Activated naive CD4-positive, alpha-beta T cell treated with anti-CD3 and anti-CD28 coated beads, Interleukin-2, amount 50 U/mL, for 16 hours (primary cell): Measurements from ENCODE around the gene PTOV1.

ENCODE experiments used
- DNase-seq: peaks from one replicate; pipeline ENCODE4 v3.0.0-alpha.2; 2020

Gene PTOV1

GRCh38 chr19:49845414-49845813, 5.5 kb upstream of the PTOV1 start:
- no peak for DNase-seq

- no peak for DNase-seq
These were observed 4.6 kb upstream of the PTOV1 start for GRCh38 chr19:49846408-49846807.

- no peak for DNase-seq
These were observed 2.9 kb upstream of the PTOV1 start for GRCh38 chr19:49847731-49848696.

- no peak for DNase-seq
These were observed 2.0 kb upstream of the PTOV1 start for GRCh38 chr19:49848938-49849337.

GRCh38 chr19:49849433-49850220, 1.3 kb upstream of the PTOV1 start:
- DNase-seq, result no peak

GRCh38 chr19:49850221-49850486, 805 bp upstream of the PTOV1 start:
- DNase-seq, result no peak

- peak; percentile 46 for DNase-seq
These were observed 699 bp downstream of the PTOV1 start for GRCh38 chr19:49851456-49852259.

- DNase-seq, result no peak
These were observed 1.7 kb downstream of the PTOV1 start for GRCh38 chr19:49852631-49853126.

GRCh38 chr19:49853852-49854377, 3.0 kb downstream of the PTOV1 start:
- no peak for DNase-seq

- no peak for DNase-seq
These were observed 3.7 kb downstream of the PTOV1 start for GRCh38 chr19:49854378-49855263.

GRCh38 chr19:49855277-49855675, 4.3 kb downstream of the PTOV1 start:
- DNase-seq, result no peak

GRCh38 chr19:49855676-49856573, 5.0 kb downstream of the PTOV1 start:
- DNase-seq, result no peak

- no peak for DNase-seq
These were observed 5.6 kb downstream of the PTOV1 start for GRCh38 chr19:49856574-49857021.

- no peak for DNase-seq
These were observed 6.3 kb downstream of the PTOV1 start for GRCh38 chr19:49857061-49857837.

GRCh38 chr19:49857838-49858087, 6.8 kb downstream of the PTOV1 start:
- no peak for DNase-seq

- DNase-seq, result no peak
These were observed 7.4 kb downstream of the PTOV1 start for GRCh38 chr19:49858088-49858985.

- DNase-seq, result no peak
These were observed 8.8 kb downstream of the PTOV1 start for GRCh38 chr19:49859682-49860335.

- no peak for DNase-seq
These were observed 9.6 kb downstream of the PTOV1 start for GRCh38 chr19:49860336-49861102.
